HepG2 (cell line): ENCODE data around the gene ROM1. TPM values are rescaled to one million over a fixed set of nuclear protein-coding genes. Genes with fewer than 3 reads are reported as not detected.
A peak's percentile ranks its signal among the peaks of the same experiment; 100 is the strongest.

ENCODE experiments used
- ATAC-seq: fragments of 200-7000 bp; cut with Tn5 transposase; 3 replicates; pipeline ENCODE4 v1.9.1; 2020; ENCODE audit warnings: mild to moderate bottlenecking, moderate library complexity
- BruUV-seq: library from RNA; stranded (reverse); fragments of 400-500 nt; replicated peaks from 2 replicates; lab custom pipeline; 2021; lab: Mats Ljungman, UMichigan
- CTCF ChIA-PET: fragments of 300-600 bp; formaldehyde crosslinking; extraction: SDS; loops from one replicate; lab custom pipeline; 2021; ENCODE audit warnings: low total read pairs, inconsistent platforms, low intra/inter-chr PET ratio; lab: Yijun Ruan, JAX
- POLR2A ChIA-PET: fragments of 350-600 bp; sonication (Branson Sonifier 250); formaldehyde crosslinking; loops from one replicate; lab custom pipeline; 2020; ENCODE audit warnings: antibody characterized with exemption, inconsistent platforms; lab: Yijun Ruan, JAX
- DNase-seq: peaks from one replicate; pipeline ENCODE4 v3.0.0-alpha.2; 2015; ENCODE audit warnings: low spot score
- FAIRE-seq: peaks from 3 replicates; lab custom pipeline; 2011; peaks lifted over from hg19 to GRCh38; lab: Jason Lieb, UNC
- H2AFZ ChIP-seq: one replicate; pipeline ENCODE4 v1.6.1; 2011; ENCODE audit warnings: low read length, inconsistent platforms
- H3K27ac ChIP-seq: fragments of 300-600 bp; 3 replicates; pipeline ENCODE4 v1.8.0; 2011; ENCODE audit warnings: mixed run types, mild to moderate bottlenecking, mixed read lengths, low read length, inconsistent platforms; ENCODE audit not compliant: insufficient read depth; ENCODE audit errors: extremely low read length
- H3K27me3 ChIP-seq, 2 experiments: fragments of 200-600 bp in 1 of 2; 2 replicates in 1 of 2; 3 replicates in 1 of 2; pipeline versions ENCODE4 v1.6.0 to v1.8.0; 2011; ENCODE audit warnings: low read length in 2 of 2, mild to moderate bottlenecking in 2 of 2, moderate library complexity in 2 of 2, inconsistent platforms in 1 of 2; ENCODE audit not compliant: insufficient read depth in 2 of 2, control insufficient read depth in 1 of 2
- H3K36me3 ChIP-seq, 2 experiments: fragments of 200-600 bp in 1 of 2; replicated peaks in 1 of 2; 2 replicates in 1 of 2; 3 replicates in 1 of 2; pipeline versions ENCODE4 v1.5.1 to v1.8.0; 2011; ENCODE audit warnings: low read length in 2 of 2, inconsistent platforms in 1 of 2; ENCODE audit not compliant: insufficient read depth in 2 of 2, control insufficient read depth in 1 of 2
- H3K4me1 ChIP-seq: 2 replicates; pipeline ENCODE4 v1.5.1; 2012; ENCODE audit warnings: low read length, inconsistent platforms; ENCODE audit not compliant: insufficient read depth
- H3K4me2 ChIP-seq: 2 replicates; pipeline ENCODE4 v1.6.0; 2011; ENCODE audit warnings: low read depth, low read length, inconsistent platforms
- H3K4me3 ChIP-seq, 3 experiments: fragments of 200-600 bp in 1 of 3; sonication (generic), shearing (Covaris generic) in 1 of 3; replicated peaks in 1 of 3; 2 replicates each; pipeline ENCODE4 v1.5.1; 2011 to 2016; ENCODE audit warnings: low read length in 3 of 3, inconsistent platforms in 2 of 3, low read depth in 2 of 3, mild to moderate bottlenecking in 2 of 3, control low read depth in 1 of 3, mixed read lengths in 1 of 3; ENCODE audit not compliant: insufficient read depth in 1 of 3
- H3K79me2 ChIP-seq: one replicate; pipeline ENCODE4 v1.6.1; 2011; ENCODE audit warnings: low read length, inconsistent platforms; ENCODE audit not compliant: insufficient read depth
- H3K9ac ChIP-seq: 2 replicates; pipeline ENCODE4 v1.6.0; 2011; ENCODE audit warnings: mild to moderate bottlenecking, low read depth, low read length, inconsistent platforms; ENCODE audit not compliant: insufficient read depth
- H3K9me3 ChIP-seq: 2 replicates; pipeline ENCODE4 v1.5.1; 2012; ENCODE audit warnings: mild to moderate bottlenecking, low read length
- H4K20me1 ChIP-seq: 2 replicates; pipeline ENCODE4 v1.6.0; 2011; ENCODE audit warnings: inconsistent platforms, mild to moderate bottlenecking, low read length, moderate library complexity; ENCODE audit not compliant: insufficient read depth
- MTF2 ChIP-seq: sonication (generic); formaldehyde crosslinking; IDR thresholded peaks from 2 replicates; pipeline ENCODE4 v1.5.0; 2020; ENCODE audit warnings: missing genetic modification reagents, borderline replicate concordance
- SPEN ChIP-seq: sonication (generic); formaldehyde crosslinking; IDR thresholded peaks from 2 replicates; pipeline ENCODE4 v1.5.1; 2020; ENCODE audit warnings: low read depth, mild to moderate bottlenecking, missing genetic modification reagents
- ZBTB38 ChIP-seq: sonication (generic); formaldehyde crosslinking; IDR thresholded peaks from 2 replicates; pipeline ENCODE4 v1.5.1; 2020; ENCODE audit warnings: mild to moderate bottlenecking, missing genetic modification reagents
- ZNF530 ChIP-seq: sonication (generic); formaldehyde crosslinking; IDR thresholded peaks from 2 replicates; pipeline ENCODE4 v1.5.0; 2020; ENCODE audit warnings: low read depth, mild to moderate bottlenecking, missing genetic modification reagents
- WGBS: methylation state at CpG from one replicate; pipeline ENCODE4 v1.1.6; 2017; ENCODE audit warnings: low lambda C conversion rate; 5-methylcytosine and 5-hydroxymethylcytosine counted together
- in situ Hi-C: cut with HindIII; loops from 2 replicates; pipeline ENCODE4 v1.10.0; 2017; ENCODE audit warnings: low pct_unique_long_range_greater_than_20kb; ENCODE audit not compliant: extremely low pct_ligation_motif_present
- intact Hi-C: fragments of 100-400 bp; cut with micrococcal nuclease; formaldehyde crosslinking; loops from one replicate; pipeline ENCODE4 v1.10.0; 2022; ENCODE audit not compliant: unreplicated experiment
- polyA plus RNA-seq, 8 experiments: library from polyadenylated mRNA; depleted of rRNA in 3 of 8; stranded (reverse) in 7 of 8; unstranded in 1 of 8; fragments of >200 nt; fragmentation: Illumina TruSeq in 4 of 8; extraction: Trizol in 4 of 8; gene quantifications; 2 replicates each; pipeline versions ENCODE4 v1.2.1 to v1.2.3, GENCODE V29; 2011 to 2016; ENCODE audit warnings: low read depth in 4 of 8, missing spikeins in 1 of 8, mixed read lengths in 1 of 8; ENCODE audit not compliant: insufficient read depth in 1 of 8
- total RNA-seq, 5 experiments: library from RNA; depleted of rRNA; stranded (reverse); fragments of >200 nt; fragmentation: Illumina TruSeq; extraction: Trizol; gene quantifications; 2 replicates each; pipeline ENCODE4 v1.2.3, GENCODE V29; 2016; ENCODE audit warnings: low read depth in 1 of 5
- TF ChIP-seq, protein P1 (sequence below): sonication (generic); formaldehyde crosslinking; IDR thresholded peaks from 2 replicates; pipeline ENCODE4 v1.5.1; 2020; ENCODE audit warnings: mild to moderate bottlenecking, moderate library complexity, missing genetic modification reagents
- TF ChIP-seq, protein P2 (sequence below): sonication (generic); formaldehyde crosslinking; IDR thresholded peaks from 2 replicates; pipeline ENCODE4 v1.4.0; 2020; ENCODE audit warnings: missing genetic modification reagents, mild to moderate bottlenecking, borderline replicate concordance
- TF ChIP-seq, protein P3 (sequence below): sonication (generic); formaldehyde crosslinking; IDR thresholded peaks from 2 replicates; pipeline ENCODE4 v1.4.0; 2020; ENCODE audit warnings: missing genetic modification reagents
- TF ChIP-seq, protein P4 (sequence below): sonication (generic); formaldehyde crosslinking; IDR thresholded peaks from 2 replicates; pipeline ENCODE4 v1.5.0; 2020; ENCODE audit warnings: mild to moderate bottlenecking, missing genetic modification reagents

The ROM1 gene
- total and polyA plus RNA-seq, 2 of the 13 experiments (the other 11 are each of a cell fraction or from before 2014, with no cell fraction given) = 1.2 to 2.4 TPM

DNA sequence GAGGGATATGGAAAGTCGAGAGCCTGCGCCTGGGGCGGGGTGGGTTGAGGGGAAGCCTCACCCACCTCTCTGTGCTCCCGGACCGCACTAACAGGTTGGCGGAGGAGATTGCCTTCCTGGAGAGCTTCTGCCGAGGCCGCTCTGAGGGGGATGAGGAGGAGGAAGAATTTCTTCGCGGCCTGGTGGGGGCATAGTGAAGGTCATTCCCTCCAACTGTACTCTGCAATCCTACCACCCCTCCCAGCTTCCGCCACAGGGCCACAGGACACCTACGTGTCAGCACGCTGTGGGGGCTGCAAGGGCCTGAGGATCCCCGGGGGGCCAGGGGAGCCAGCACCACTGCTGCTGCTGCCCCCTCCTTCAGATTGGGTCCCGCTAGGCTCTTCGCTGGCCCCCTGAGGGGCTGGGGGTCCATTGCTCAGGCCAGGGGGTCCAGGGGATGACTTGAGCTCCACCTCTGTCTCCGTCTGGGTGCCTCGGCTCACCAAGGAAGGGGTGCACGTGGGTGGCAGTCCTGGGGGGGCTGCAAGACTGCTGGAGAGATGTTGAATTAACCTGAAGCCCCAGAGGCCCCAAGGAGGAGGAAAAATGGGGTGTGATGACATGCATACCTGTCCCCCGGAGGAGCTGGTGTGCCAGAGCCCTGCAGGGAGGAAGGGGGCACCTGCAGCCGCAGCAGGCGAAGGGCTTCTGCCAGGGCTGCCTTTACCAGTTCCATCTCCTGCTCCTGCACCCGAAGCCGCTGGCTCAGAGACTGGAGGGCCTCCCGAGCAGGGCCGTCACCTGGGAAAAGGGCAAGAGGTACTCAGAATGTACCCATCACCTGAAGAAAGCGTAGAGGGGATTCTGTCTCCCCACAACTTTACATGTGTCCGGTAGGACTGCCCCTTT lies 2.0 kb upstream of the ROM1 start:
- H3K27me3 ChIP-seq = no peaks in the 10 kb centered on the region; a peak in 1 of 5 replicates
- H3K36me3 ChIP-seq = no peaks in the 10 kb centered on the region; a peak in 1 of 5 replicates
- WGBS = 58% methylated on average over 11 of the region's 28 CpGs
- H2AFZ ChIP-seq = no peak overlapping the region
- H3K79me2 ChIP-seq = peaks cover 2% of the 10 kb centered on the region
- no peak for ATAC-seq
- CTCF ChIA-PET = interaction anchor here (2.3 kb wide), 1 partner anchor 19 kb away, joined by 14 read pairs; the partner anchor contains the start of gene TUT1
- H3K27ac ChIP-seq = peak overlapping the region; percentile 64
- peaks cover 64% of the 10 kb centered on the region for H3K4me1 ChIP-seq
- POLR2A ChIA-PET = interaction anchor here (0.7 to 4.0 kb wide), 13 partner anchors 10 to 230 kb away, joined by 3 to 39 read pairs (median 6); partner anchors contain the start of genes B3GAT3, C11orf98, CSKMT and EEF1G
- H4K20me1 ChIP-seq = no peaks in the 10 kb centered on the region
- H3K9ac ChIP-seq = peak overlapping the region; percentile 80
- peak overlapping the region; percentile 96 for H3K4me2 ChIP-seq
- no TSS peak for BruUV-seq
- FAIRE-seq = no peak
- in situ Hi-C loops (no loop called here), intact Hi-C loops (loop anchor here (5.0 kb wide), 1 partner anchor 41 kb away; the partner anchor contains the start of gene INTS5)
- DNase-seq = no peak
- H3K4me3 ChIP-seq = peak overlapping the region; percentile 77 to 93 (median 77)
- no peaks in the 10 kb centered on the region for H3K9me3 ChIP-seq
- TF ChIP-seq, protein P1, sequence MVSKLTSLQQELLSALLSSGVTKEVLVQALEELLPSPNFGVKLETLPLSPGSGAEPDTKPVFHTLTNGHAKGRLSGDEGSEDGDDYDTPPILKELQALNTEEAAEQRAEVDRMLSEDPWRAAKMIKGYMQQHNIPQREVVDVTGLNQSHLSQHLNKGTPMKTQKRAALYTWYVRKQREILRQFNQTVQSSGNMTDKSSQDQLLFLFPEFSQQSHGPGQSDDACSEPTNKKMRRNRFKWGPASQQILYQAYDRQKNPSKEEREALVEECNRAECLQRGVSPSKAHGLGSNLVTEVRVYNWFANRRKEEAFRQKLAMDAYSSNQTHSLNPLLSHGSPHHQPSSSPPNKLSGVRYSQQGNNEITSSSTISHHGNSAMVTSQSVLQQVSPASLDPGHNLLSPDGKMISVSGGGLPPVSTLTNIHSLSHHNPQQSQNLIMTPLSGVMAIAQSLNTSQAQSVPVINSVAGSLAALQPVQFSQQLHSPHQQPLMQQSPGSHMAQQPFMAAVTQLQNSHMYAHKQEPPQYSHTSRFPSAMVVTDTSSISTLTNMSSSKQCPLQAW = peak; percentile 13; the same call in 1 of the 2 replicates
- TF ChIP-seq, protein P2, sequence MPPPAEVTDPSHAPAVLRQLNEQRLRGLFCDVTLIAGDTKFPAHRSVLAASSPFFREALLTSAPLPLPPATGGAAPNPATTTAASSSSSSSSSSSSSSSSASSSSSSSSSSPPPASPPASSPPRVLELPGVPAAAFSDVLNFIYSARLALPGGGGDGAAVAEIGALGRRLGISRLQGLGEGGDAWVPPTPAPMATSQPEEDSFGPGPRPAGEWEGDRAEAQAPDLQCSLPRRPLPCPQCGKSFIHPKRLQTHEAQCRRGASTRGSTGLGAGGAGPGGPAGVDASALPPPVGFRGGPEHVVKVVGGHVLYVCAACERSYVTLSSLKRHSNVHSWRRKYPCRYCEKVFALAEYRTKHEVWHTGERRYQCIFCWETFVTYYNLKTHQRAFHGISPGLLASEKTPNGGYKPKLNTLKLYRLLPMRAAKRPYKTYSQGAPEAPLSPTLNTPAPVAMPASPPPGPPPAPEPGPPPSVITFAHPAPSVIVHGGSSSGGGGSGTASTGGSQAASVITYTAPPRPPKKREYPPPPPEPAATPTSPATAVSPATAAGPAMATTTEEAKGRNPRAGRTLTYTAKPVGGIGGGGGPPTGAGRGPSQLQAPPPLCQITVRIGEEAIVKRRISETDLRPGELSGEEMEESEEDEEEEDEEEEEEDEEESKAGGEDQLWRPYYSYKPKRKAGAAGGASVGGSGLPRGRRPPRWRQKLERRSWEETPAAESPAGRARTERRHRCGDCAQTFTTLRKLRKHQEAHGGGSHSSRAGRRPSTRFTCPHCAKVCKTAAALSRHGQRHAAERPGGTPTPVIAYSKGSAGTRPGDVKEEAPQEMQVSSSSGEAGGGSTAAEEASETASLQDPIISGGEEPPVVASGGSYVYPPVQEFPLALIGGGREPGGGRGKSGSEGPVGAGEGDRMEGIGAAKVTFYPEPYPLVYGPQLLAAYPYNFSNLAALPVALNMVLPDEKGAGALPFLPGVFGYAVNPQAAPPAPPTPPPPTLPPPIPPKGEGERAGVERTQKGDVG = 0 out of 2 replicates have a peak, but pooled peaks have one; percentile 3
- TF ChIP-seq MTF2 (CRISPR knock-in tag) = no peak
- TF ChIP-seq, protein P3, sequence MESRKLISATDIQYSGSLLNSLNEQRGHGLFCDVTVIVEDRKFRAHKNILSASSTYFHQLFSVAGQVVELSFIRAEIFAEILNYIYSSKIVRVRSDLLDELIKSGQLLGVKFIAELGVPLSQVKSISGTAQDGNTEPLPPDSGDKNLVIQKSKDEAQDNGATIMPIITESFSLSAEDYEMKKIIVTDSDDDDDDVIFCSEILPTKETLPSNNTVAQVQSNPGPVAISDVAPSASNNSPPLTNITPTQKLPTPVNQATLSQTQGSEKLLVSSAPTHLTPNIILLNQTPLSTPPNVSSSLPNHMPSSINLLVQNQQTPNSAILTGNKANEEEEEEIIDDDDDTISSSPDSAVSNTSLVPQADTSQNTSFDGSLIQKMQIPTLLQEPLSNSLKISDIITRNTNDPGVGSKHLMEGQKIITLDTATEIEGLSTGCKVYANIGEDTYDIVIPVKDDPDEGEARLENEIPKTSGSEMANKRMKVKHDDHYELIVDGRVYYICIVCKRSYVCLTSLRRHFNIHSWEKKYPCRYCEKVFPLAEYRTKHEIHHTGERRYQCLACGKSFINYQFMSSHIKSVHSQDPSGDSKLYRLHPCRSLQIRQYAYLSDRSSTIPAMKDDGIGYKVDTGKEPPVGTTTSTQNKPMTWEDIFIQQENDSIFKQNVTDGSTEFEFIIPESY (CRISPR knock-in tag) = peak; percentile 90
- TF ChIP-seq ZNF530 = no peak
- 0 out of 2 replicates have a peak, but pooled peaks have one; percentile 32 for TF ChIP-seq ZBTB38
- 0 out of 2 replicates have a peak, but pooled peaks have one; percentile 9 for TF ChIP-seq SPEN
- TF ChIP-seq, protein P4, sequence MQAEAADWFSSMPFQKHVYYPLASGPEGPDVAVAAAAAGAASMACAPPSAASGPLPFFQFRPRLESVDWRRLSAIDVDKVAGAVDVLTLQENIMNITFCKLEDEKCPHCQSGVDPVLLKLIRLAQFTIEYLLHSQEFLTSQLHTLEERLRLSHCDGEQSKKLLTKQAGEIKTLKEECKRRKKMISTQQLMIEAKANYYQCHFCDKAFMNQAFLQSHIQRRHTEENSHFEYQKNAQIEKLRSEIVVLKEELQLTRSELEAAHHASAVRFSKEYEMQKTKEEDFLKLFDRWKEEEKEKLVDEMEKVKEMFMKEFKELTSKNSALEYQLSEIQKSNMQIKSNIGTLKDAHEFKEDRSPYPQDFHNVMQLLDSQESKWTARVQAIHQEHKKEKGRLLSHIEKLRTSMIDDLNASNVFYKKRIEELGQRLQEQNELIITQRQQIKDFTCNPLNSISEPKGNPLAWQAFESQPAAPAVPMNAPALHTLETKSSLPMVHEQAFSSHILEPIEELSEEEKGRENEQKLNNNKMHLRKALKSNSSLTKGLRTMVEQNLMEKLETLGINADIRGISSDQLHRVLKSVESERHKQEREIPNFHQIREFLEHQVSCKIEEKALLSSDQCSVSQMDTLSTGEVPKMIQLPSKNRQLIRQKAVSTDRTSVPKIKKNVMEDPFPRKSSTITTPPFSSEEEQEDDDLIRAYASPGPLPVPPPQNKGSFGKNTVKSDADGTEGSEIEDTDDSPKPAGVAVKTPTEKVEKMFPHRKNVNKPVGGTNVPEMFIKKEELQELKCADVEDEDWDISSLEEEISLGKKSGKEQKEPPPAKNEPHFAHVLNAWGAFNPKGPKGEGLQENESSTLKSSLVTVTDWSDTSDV = 0 out of 2 replicates have a peak, but pooled peaks have one; percentile 22
